ENCODE data around the gene CA5A. TPM values are rescaled to one million over a fixed set of nuclear protein-coding genes. Genes with fewer than 3 reads are reported as not detected.
A peak's percentile ranks its signal among the peaks of the same experiment; 100 is the strongest.
"Not testable (repeated sequence)": the region's sequence is repeated elsewhere in the genome, so short reads cannot be mapped to it uniquely, and the experiment has no call there.

The CA5A gene
- polyA plus RNA-seq, 4 donors: under 0.01 TPM; not detected in 3

GRCh38 chr16:87881324-87882200, 54.8 kb downstream of the CA5A start:
- FAIRE-seq: no peak
- Histone ChIP-seq H3K4me1 (ENCODE audit: control insufficient read depth in 3 of 3, insufficient read depth in 2 of 3, low read depth in 1 of 3, low read length in 2 of 3) (peaks cover 0 to 23% (median 0%) of the 10 kb centered on the region in 3 donors), H3K9me3 (ENCODE audit: control insufficient read depth in 2 of 2, insufficient read depth in 1 of 2, low read depth in 1 of 2, low read length in 1 of 2) (no peaks in the 10 kb centered on the region), H3K27ac (ENCODE audit: low read depth in 1 of 3, low read length in 2 of 3) (no peak overlapping the region), H3K4me3 (ENCODE audit: low read depth in 1 of 3, low read length in 3 of 3) (no peak overlapping the region), H3K36me3 (ENCODE audit: control insufficient read depth in 3 of 3, insufficient read depth in 2 of 3, low read depth in 1 of 3, low read length in 3 of 3) (no peaks in the 10 kb centered on the region), H3K27me3 (ENCODE audit: control insufficient read depth in 3 of 3, insufficient read depth in 3 of 3, low read length in 3 of 3) (peaks cover 0 to 2% (median 0%) of the 10 kb centered on the region in 3 donors)
- 10 to 36% (median 34%) methylated on average over 20 to 24 of the region's 24 CpGs for WGBS, 3 donors
- no peak for DNase-seq

DNA sequence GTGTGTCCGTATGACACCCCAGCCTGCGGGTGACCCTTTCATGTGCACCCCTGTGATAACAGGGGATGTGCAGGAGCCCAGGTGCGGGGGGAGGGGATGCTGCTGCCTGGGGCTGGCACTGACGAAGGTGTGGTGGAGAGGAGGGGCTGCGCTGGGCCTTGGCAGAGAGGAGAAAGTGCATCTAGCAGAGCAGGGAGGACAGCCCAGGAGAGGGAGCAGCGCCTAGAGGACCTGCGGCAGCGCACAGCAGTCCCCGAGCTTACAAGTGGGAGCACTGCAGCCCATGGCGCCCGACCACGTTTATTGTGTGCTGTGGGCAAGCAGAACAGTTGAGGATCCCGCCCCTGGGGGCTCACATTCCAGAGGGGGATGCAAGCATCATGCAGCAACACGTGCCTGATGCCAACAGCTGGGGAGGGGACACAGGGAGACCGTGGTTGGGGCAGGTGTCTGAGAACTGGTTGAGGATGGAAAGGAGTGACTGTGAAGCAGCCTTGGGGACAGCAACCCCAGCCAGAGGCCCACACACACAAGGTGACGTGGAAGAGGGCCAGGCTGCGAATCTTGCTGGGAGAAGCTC, 56.1 kb downstream of the CA5A start:
- 73 to 78% (median 74%) methylated on average over 17 of the region's 17 CpGs for WGBS, 3 donors
- H3K36me3 ChIP-seq (ENCODE audit: control insufficient read depth in 3 of 3, insufficient read depth in 2 of 3, low read depth in 1 of 3, low read length in 3 of 3): no peaks in the 10 kb centered on the region
- DNase-seq: no peak
- H3K4me1 ChIP-seq (ENCODE audit: control insufficient read depth in 3 of 3, insufficient read depth in 2 of 3, low read depth in 1 of 3, low read length in 2 of 3): peaks cover 0 to 23% (median 0%) of the 10 kb centered on the region in 3 donors
- H3K27me3 ChIP-seq (ENCODE audit: control insufficient read depth in 3 of 3, insufficient read depth in 3 of 3, low read length in 3 of 3): peaks cover 0 to 2% (median 0%) of the 10 kb centered on the region in 3 donors
- no peak overlapping the region for H3K27ac ChIP-seq (ENCODE audit: low read depth in 1 of 3, low read length in 2 of 3)
- H3K4me3 ChIP-seq (ENCODE audit: low read depth in 1 of 3, low read length in 3 of 3): no peak overlapping the region
- H3K9me3 ChIP-seq (ENCODE audit: control insufficient read depth in 2 of 2, insufficient read depth in 1 of 2, low read depth in 1 of 2, low read length in 1 of 2): no peaks in the 10 kb centered on the region
- FAIRE-seq: no peak

GRCh38 chr16:87879411-87880013, 56.8 kb downstream of the CA5A start:
- DNase-seq; H3K4me3 ChIP-seq (ENCODE audit: low read depth in 1 of 3, low read length in 3 of 3); H3K27ac ChIP-seq (ENCODE audit: low read depth in 1 of 3, low read length in 2 of 3); FAIRE-seq; H3K36me3 ChIP-seq (ENCODE audit: control insufficient read depth in 3 of 3, insufficient read depth in 2 of 3, low read depth in 1 of 3, low read length in 3 of 3); H3K27me3 ChIP-seq (ENCODE audit: control insufficient read depth in 3 of 3, insufficient read depth in 3 of 3, low read length in 3 of 3); H3K9me3 ChIP-seq (ENCODE audit: control insufficient read depth in 2 of 2, insufficient read depth in 1 of 2, low read depth in 1 of 2, low read length in 1 of 2): not testable (repeated sequence)
- WGBS, 3 donors: 91 to 95% (median 92%) methylated on average over 5 of the region's 5 CpGs
- H3K4me1 ChIP-seq (ENCODE audit: control insufficient read depth in 3 of 3, insufficient read depth in 2 of 3, low read depth in 1 of 3, low read length in 2 of 3): peaks cover 0 to 30% (median 0%) of the 10 kb centered on the region in 3 donors

DNA sequence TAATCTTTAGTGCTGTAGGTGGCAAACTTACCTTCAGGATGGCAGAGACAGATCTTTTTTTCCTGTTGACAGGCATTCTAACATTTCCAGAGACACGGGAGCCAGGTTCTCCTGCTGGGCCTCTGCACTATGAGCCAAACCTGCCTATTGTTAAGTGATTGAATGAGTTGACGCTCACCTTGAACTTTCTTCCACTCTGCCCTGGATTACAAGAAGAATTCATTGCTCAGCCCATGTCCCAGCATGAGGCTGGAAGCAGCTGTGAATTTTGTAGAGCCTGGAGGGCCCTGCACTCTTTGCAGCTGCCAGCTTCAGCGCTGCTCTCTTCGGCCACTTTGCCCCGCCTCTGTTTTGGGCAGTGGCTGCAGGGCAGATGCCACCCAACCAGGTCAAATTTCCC, 57.6 kb downstream of the CA5A start:
- H3K4me3 ChIP-seq (ENCODE audit: low read depth in 1 of 3, low read length in 3 of 3): no peak overlapping the region
- FAIRE-seq (no peak), DNase-seq (peak in 1 of 2 donors; percentile 37)
- WGBS, 3 donors: 24 to 67% (median 45%) methylated on average over 5 of the region's 5 CpGs
- no peaks in the 10 kb centered on the region for H3K9me3 ChIP-seq (ENCODE audit: control insufficient read depth in 2 of 2, insufficient read depth in 1 of 2, low read depth in 1 of 2, low read length in 1 of 2)
- peaks cover 0 to 2% (median 0%) of the 10 kb centered on the region in 3 donors for H3K27me3 ChIP-seq (ENCODE audit: control insufficient read depth in 3 of 3, insufficient read depth in 3 of 3, low read length in 3 of 3)
- H3K27ac ChIP-seq (ENCODE audit: low read depth in 1 of 3, low read length in 2 of 3): no peak overlapping the region
- no peaks in the 10 kb centered on the region for H3K36me3 ChIP-seq (ENCODE audit: control insufficient read depth in 3 of 3, insufficient read depth in 2 of 3, low read depth in 1 of 3, low read length in 3 of 3)
- H3K4me1 ChIP-seq (ENCODE audit: control insufficient read depth in 3 of 3, insufficient read depth in 2 of 3, low read depth in 1 of 3, low read length in 2 of 3): peaks cover 0 to 31% (median 0%) of the 10 kb centered on the region in 3 donors

GRCh38 chr16:87877942-87878507, 58.3 kb downstream of the CA5A start:
- Histone ChIP-seq H3K36me3 (ENCODE audit: control insufficient read depth in 3 of 3, insufficient read depth in 2 of 3, low read depth in 1 of 3, low read length in 3 of 3) (no peaks in the 10 kb centered on the region), H3K4me3 (ENCODE audit: low read depth in 1 of 3, low read length in 3 of 3) (no peak overlapping the region), H3K4me1 (ENCODE audit: control insufficient read depth in 3 of 3, insufficient read depth in 2 of 3, low read depth in 1 of 3, low read length in 2 of 3) (peaks cover 0 to 35% (median 0%) of the 10 kb centered on the region in 3 donors), H3K9me3 (ENCODE audit: control insufficient read depth in 2 of 2, insufficient read depth in 1 of 2, low read depth in 1 of 2, low read length in 1 of 2) (no peaks in the 10 kb centered on the region), H3K27ac (ENCODE audit: low read depth in 1 of 3, low read length in 2 of 3) (no peak overlapping the region), H3K27me3 (ENCODE audit: control insufficient read depth in 3 of 3, insufficient read depth in 3 of 3, low read length in 3 of 3) (peaks cover 0 to 2% (median 0%) of the 10 kb centered on the region in 3 donors)
- 77 to 79% (median 79%) methylated on average over 19 of the region's 19 CpGs for WGBS, 3 donors
- no peak for DNase-seq
- FAIRE-seq: no peak

DNA sequence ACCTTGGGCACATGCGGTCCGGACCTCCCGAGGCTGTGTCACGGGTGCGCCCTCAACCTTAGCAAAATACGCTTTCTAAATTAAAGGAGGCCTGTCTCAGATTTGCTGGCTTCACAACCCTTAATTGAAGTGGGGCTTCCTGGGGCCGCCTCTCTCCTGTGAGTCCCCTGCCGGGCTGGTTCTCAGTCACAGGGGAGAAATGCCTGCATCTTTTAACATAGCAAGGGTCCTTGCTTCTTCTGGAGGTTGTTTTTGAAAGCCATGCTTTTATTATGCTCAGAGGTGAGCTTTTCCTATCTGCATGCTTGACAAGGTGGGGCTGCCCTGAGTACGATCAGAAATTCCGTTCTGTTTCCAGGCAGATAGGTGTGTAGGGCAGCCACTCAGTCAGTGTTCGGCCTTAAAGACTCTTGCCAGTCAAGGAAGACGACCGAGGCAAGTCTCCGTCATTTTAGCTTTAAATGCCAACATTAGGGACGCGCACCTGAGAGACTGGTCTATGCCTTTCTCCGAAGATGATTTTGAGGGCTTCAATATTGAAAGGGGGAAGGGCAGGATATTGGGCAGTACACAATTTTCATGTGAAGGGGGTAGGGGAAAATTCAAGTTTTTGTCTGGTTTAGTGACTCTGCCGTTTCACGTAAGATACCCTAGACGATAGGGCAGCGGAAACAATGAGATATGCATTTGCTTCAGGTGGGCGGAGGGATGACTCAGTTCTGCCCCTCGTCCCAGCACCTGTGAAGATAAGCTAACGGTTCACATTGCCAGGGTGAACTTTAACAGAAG, 61.5 kb downstream of the CA5A start:
- FAIRE-seq (no peak), DNase-seq (peak in 1 of 2 donors; percentile 53)
- H3K4me3 ChIP-seq (ENCODE audit: low read depth in 1 of 3, low read length in 3 of 3): no peak overlapping the region
- H3K9me3 ChIP-seq (ENCODE audit: control insufficient read depth in 2 of 2, insufficient read depth in 1 of 2, low read depth in 1 of 2, low read length in 1 of 2): peaks cover 0 to 1% of the 10 kb centered on the region in 2 donors
- WGBS, 3 donors: 33 to 38% (median 36%) methylated on average over 24 of the region's 24 CpGs
- H3K4me1 ChIP-seq (ENCODE audit: control insufficient read depth in 3 of 3, insufficient read depth in 2 of 3, low read depth in 1 of 3, low read length in 2 of 3): peaks cover 3 to 43% (median 6%) of the 10 kb centered on the region in 3 donors
- peak overlapping the region in 1 of 3 donors; percentile 29 for H3K27ac ChIP-seq (ENCODE audit: low read depth in 1 of 3, low read length in 2 of 3)
- H3K36me3 ChIP-seq (ENCODE audit: control insufficient read depth in 3 of 3, insufficient read depth in 2 of 3, low read depth in 1 of 3, low read length in 3 of 3): no peaks in the 10 kb centered on the region
- H3K27me3 ChIP-seq (ENCODE audit: control insufficient read depth in 3 of 3, insufficient read depth in 3 of 3, low read length in 3 of 3): no peaks in the 10 kb centered on the region

GRCh38 chr16:87870418-87871291, 65.7 kb downstream of the CA5A start:
- FAIRE-seq; H3K9me3 ChIP-seq (ENCODE audit: control insufficient read depth in 2 of 2, insufficient read depth in 1 of 2, low read depth in 1 of 2, low read length in 1 of 2); H3K4me3 ChIP-seq (ENCODE audit: low read depth in 1 of 3, low read length in 3 of 3); H3K36me3 ChIP-seq (ENCODE audit: control insufficient read depth in 3 of 3, insufficient read depth in 2 of 3, low read depth in 1 of 3, low read length in 3 of 3); H3K27me3 ChIP-seq (ENCODE audit: control insufficient read depth in 3 of 3, insufficient read depth in 3 of 3, low read length in 3 of 3): not testable (repeated sequence)
- WGBS, 3 donors: 39 to 71% (median 55%) methylated on average over 19 to 24 of the region's 24 CpGs
- peak; percentile 61 to 95 for DNase-seq
- Histone ChIP-seq H3K27ac (ENCODE audit: low read depth in 1 of 3, low read length in 2 of 3) (peak overlapping the region in 2 of 3 donors; percentile 72 to 94), H3K4me1 (ENCODE audit: control insufficient read depth in 3 of 3, insufficient read depth in 2 of 3, low read depth in 1 of 3, low read length in 2 of 3) (peaks cover 3 to 37% (median 6%) of the 10 kb centered on the region in 3 donors)

Measured in small intestine (tissue), 7 donors.